ENCODE data around the gene RETREG3.

GRCh38 chr17:42555122-42555622, 54.0 kb downstream of the RETREG3 start:
- TF ChIP-seq, protein P1, sequence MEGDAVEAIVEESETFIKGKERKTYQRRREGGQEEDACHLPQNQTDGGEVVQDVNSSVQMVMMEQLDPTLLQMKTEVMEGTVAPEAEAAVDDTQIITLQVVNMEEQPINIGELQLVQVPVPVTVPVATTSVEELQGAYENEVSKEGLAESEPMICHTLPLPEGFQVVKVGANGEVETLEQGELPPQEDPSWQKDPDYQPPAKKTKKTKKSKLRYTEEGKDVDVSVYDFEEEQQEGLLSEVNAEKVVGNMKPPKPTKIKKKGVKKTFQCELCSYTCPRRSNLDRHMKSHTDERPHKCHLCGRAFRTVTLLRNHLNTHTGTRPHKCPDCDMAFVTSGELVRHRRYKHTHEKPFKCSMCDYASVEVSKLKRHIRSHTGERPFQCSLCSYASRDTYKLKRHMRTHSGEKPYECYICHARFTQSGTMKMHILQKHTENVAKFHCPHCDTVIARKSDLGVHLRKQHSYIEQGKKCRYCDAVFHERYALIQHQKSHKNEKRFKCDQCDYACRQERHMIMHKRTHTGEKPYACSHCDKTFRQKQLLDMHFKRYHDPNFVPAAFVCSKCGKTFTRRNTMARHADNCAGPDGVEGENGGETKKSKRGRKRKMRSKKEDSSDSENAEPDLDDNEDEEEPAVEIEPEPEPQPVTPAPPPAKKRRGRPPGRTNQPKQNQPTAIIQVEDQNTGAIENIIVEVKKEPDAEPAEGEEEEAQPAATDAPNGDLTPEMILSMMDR (IDR thresholded peaks at IDR 0.05), result no peak
- TF ChIP-seq POLR2A (IDR thresholded peaks at IDR 0.05) (no peak), POLR2AphosphoS5 (IDR thresholded peaks at IDR 0.05) (no peak)

Data from upper lobe of left lung (tissue), 4 donors.